K562 (cell line): Measurements from ENCODE around the gene PALMD.

ENCODE experiments used
- EP300 ChIP-seq: IDR thresholded peaks from 2 replicates; pipeline ENCODE4 v1.6.1; 2012; ENCODE audit warnings: low read length, improper control_type of control experiment
- PHF21A ChIP-seq: fragments of 450-650 bp; IDR thresholded peaks from 2 replicates; pipeline ENCODE4 v1.6.1; 2017; ENCODE audit warnings: low read depth, borderline replicate concordance
- POLR2A ChIP-seq: fragments of 450-650 bp; conservative IDR thresholded peaks from 2 replicates; pipeline ENCODE4 v1.6.1; 2016
- POLR2AphosphoS5 ChIP-seq: IDR thresholded peaks from 2 replicates; pipeline ENCODE4 v1.6.1; 2011; ENCODE audit warnings: mild to moderate bottlenecking, low read depth, low read length, moderate library complexity; ENCODE audit not compliant: control insufficient read depth, insufficient read depth
- TF ChIP-seq, protein P1 (sequence below), 3 experiments: IDR thresholded peaks in 2 of 3; conservative IDR thresholded peaks in 1 of 3; 2 replicates each; pipeline ENCODE4 v1.5.1; 2011 to 2012; ENCODE audit warnings: low read length in 3 of 3, mild to moderate bottlenecking in 3 of 3, control low read depth in 2 of 3, improper control_type of control experiment in 1 of 3, inconsistent platforms in 1 of 3, low read depth in 1 of 3, mixed read lengths in 1 of 3, moderate library complexity in 1 of 3; ENCODE audit not compliant: insufficient read depth in 2 of 3
- TF ChIP-seq, protein P2 (sequence below): sonication (generic); formaldehyde crosslinking; IDR thresholded peaks from 2 replicates; pipeline ENCODE4 v1.9.0; 2022; ENCODE audit warnings: mild to moderate bottlenecking, missing genetic modification reagents
- TF ChIP-seq, protein P3 (sequence below): fragments of 450-650 bp; IDR thresholded peaks from one replicate; pipeline ENCODE4 v1.6.1; 2018; ENCODE audit warnings: mild to moderate bottlenecking, moderate library complexity; ENCODE audit not compliant: partially characterized antibody

DNA sequence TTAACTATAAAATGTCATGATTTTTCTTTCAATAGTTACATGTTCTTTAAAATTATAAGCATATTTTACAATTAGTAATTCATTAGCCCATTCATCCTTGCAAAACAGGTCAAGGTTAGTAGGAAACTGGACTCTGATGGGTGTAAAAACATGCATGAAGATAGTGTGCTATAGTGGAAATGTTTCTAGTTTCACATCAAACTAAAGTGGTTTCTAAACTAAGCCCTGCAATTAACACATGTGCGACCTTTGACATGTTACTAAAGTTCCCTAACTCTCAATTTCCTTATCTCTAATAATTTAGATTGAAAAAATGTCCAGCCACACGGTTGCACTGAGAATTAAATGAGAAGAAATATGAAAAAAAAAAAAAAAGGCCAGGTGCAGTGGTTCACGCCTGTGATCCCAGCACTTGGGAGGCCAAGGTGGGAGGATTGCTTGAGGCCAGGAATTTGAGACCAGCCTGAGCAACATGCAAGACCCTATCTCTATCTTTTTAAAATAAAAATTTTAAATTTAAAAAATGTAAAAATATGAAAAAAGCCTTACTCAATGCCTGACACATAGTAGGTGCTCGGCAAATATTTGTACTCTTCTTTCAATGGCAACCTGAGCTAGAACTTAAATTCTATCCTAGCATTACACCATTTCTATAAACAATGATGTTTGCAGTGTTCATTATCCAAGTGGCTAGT, 44.1 kb upstream of the PALMD start:
- TF ChIP-seq EP300 (no peak), POLR2A (no peak), PHF21A (no peak), POLR2AphosphoS5 (no peak)
- TF ChIP-seq, protein P1, sequence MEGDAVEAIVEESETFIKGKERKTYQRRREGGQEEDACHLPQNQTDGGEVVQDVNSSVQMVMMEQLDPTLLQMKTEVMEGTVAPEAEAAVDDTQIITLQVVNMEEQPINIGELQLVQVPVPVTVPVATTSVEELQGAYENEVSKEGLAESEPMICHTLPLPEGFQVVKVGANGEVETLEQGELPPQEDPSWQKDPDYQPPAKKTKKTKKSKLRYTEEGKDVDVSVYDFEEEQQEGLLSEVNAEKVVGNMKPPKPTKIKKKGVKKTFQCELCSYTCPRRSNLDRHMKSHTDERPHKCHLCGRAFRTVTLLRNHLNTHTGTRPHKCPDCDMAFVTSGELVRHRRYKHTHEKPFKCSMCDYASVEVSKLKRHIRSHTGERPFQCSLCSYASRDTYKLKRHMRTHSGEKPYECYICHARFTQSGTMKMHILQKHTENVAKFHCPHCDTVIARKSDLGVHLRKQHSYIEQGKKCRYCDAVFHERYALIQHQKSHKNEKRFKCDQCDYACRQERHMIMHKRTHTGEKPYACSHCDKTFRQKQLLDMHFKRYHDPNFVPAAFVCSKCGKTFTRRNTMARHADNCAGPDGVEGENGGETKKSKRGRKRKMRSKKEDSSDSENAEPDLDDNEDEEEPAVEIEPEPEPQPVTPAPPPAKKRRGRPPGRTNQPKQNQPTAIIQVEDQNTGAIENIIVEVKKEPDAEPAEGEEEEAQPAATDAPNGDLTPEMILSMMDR (IDR thresholded peaks at IDR 0.05 in 2 of 3, conservative IDR thresholded peaks at IDR 0.05 in 1 of 3; ENCODE audit: insufficient read depth in 2 of 3, low read depth in 1 of 3, low read length in 3 of 3): no peak
- TF ChIP-seq, protein P2, sequence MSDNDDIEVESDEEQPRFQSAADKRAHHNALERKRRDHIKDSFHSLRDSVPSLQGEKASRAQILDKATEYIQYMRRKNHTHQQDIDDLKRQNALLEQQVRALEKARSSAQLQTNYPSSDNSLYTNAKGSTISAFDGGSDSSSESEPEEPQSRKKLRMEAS (CRISPR knock-in tag): no peak
- TF ChIP-seq, protein P3, sequence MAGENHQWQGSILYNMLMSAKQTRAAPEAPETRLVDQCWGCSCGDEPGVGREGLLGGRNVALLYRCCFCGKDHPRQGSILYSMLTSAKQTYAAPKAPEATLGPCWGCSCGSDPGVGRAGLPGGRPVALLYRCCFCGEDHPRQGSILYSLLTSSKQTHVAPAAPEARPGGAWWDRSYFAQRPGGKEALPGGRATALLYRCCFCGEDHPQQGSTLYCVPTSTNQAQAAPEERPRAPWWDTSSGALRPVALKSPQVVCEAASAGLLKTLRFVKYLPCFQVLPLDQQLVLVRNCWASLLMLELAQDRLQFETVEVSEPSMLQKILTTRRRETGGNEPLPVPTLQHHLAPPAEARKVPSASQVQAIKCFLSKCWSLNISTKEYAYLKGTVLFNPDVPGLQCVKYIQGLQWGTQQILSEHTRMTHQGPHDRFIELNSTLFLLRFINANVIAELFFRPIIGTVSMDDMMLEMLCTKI: no peak
